CD4-positive, alpha-beta T cell treated with Interleukin-17A for 1 hour (primary cell): ENCODE results near the gene ABHD14A.

Source experiments
- DNase-seq: peaks from one replicate; pipeline ENCODE4 v3.0.0-alpha.2; 2020

Gene ABHD14A

GRCh38 chr3:51998774-51999173 is 23.9 kb downstream of the ABHD14A start:
- DNase-seq = no peak

- no peak for DNase-seq
Observed at GRCh38 chr3:51999846-52000245, 25.0 kb downstream of the ABHD14A start.

- peak; percentile 89 for DNase-seq
Observed at GRCh38 chr3:52001443-52001974, 26.6 kb downstream of the ABHD14A start.

GRCh38 chr3:52002748-52003147 is 27.9 kb downstream of the ABHD14A start:
- no peak for DNase-seq

- DNase-seq = no peak
Observed at GRCh38 chr3:52004163-52004787, 29.4 kb downstream of the ABHD14A start.

- DNase-seq = no peak
Observed at GRCh38 chr3:52004906-52005395, 30.1 kb downstream of the ABHD14A start.

- DNase-seq = no peak
Observed at GRCh38 chr3:52005571-52005986, 30.7 kb downstream of the ABHD14A start.

GRCh38 chr3:52006017-52006819 is 31.4 kb downstream of the ABHD14A start:
- no peak for DNase-seq

- DNase-seq = no peak
Observed at GRCh38 chr3:52006820-52007133, 31.9 kb downstream of the ABHD14A start.

GRCh38 chr3:52007291-52007690 is 32.4 kb downstream of the ABHD14A start:
- DNase-seq = no peak

- DNase-seq = no peak
Observed at GRCh38 chr3:52010431-52010830, 35.6 kb downstream of the ABHD14A start.

- no peak for DNase-seq
Observed at GRCh38 chr3:52012699-52013098, 37.8 kb downstream of the ABHD14A start.

GRCh38 chr3:52013802-52014598 is 39.1 kb downstream of the ABHD14A start:
- DNase-seq = no peak

GRCh38 chr3:52014613-52015012 is 39.7 kb downstream of the ABHD14A start:
- DNase-seq = no peak

GRCh38 chr3:52015438-52016228 is 40.8 kb downstream of the ABHD14A start:
- DNase-seq = no peak

GRCh38 chr3:52017586-52017985 is 42.7 kb downstream of the ABHD14A start:
- DNase-seq = no peak

GRCh38 chr3:52018319-52019000 is 43.6 kb downstream of the ABHD14A start:
- no peak for DNase-seq

GRCh38 chr3:52019352-52020080 is 44.7 kb downstream of the ABHD14A start:
- DNase-seq = no peak

- no peak for DNase-seq
Observed at GRCh38 chr3:52020796-52021195, 45.9 kb downstream of the ABHD14A start.

GRCh38 chr3:52021489-52022268 is 46.8 kb downstream of the ABHD14A start:
- DNase-seq = no peak
